ENCODE measurements around the gene MFAP4.

MFAP4 gene

GRCh38 chr17:19386974-19387920 lies at the start of gene MFAP4:
Gene MFAP4 (minus strand): TSS chr17:19387190. CDS start chr17:19387155, 35 bp downstream.
- peak; percentile 21 for DNase-seq

GRCh38 chr17:19433727-19434340 lies 46.8 kb upstream of the MFAP4 start:
- no peak for DNase-seq

- DNase-seq: no peak
Observed at GRCh38 chr17:19433255-19433654, 46.3 kb upstream of the MFAP4 start.

- no peak for DNase-seq
Observed at GRCh38 chr17:19431691-19432090, 44.7 kb upstream of the MFAP4 start.

GRCh38 chr17:19426631-19427030 lies 39.6 kb upstream of the MFAP4 start:
- DNase-seq: no peak

GRCh38 chr17:19424934-19425868 lies 38.2 kb upstream of the MFAP4 start:
- no peak for DNase-seq

- no peak for DNase-seq
Observed at GRCh38 chr17:19421926-19422325, 34.9 kb upstream of the MFAP4 start.

GRCh38 chr17:19421219-19421618 lies 34.2 kb upstream of the MFAP4 start:
- DNase-seq: no peak

GRCh38 chr17:19418251-19418992 lies 31.4 kb upstream of the MFAP4 start:
- peak; percentile 34 for DNase-seq

GRCh38 chr17:19417611-19418010 lies 30.6 kb upstream of the MFAP4 start:
- no peak for DNase-seq

- DNase-seq: no peak
Observed at GRCh38 chr17:19415806-19416775, 29.1 kb upstream of the MFAP4 start.

GRCh38 chr17:19415311-19415710 lies 28.3 kb upstream of the MFAP4 start:
- DNase-seq: no peak

- DNase-seq: no peak
Observed at GRCh38 chr17:19414396-19415280, 27.6 kb upstream of the MFAP4 start.

GRCh38 chr17:19413761-19414160 lies 26.8 kb upstream of the MFAP4 start:
- DNase-seq: no peak

GRCh38 chr17:19412984-19413383 lies 26.0 kb upstream of the MFAP4 start:
- no peak for DNase-seq

GRCh38 chr17:19412510-19412909 lies 25.5 kb upstream of the MFAP4 start:
- DNase-seq: no peak

GRCh38 chr17:19411631-19412030 lies 24.6 kb upstream of the MFAP4 start:
- no peak for DNase-seq

- DNase-seq: no peak
Observed at GRCh38 chr17:19410875-19411620, 24.1 kb upstream of the MFAP4 start, which contains the start of gene RNF112. Gene RNF112 (plus strand): TSS chr17:19411232. CDS start chr17:19411409, 177 bp downstream.

- no peak for DNase-seq
Observed at GRCh38 chr17:19410091-19410490, 23.1 kb upstream of the MFAP4 start.

Measured in stimulated activated CD8-positive, alpha-beta memory T cell treated with anti-CD3 and anti-CD28 coated beads, Interleukin-4, amount 100 ng/mL, for 48 hours (primary cell).